CD4-positive, alpha-beta T cell treated with Interleukin-17A for 1 hour (primary cell): Measurements from ENCODE around the gene FAP.

Source experiments
- DNase-seq: peaks from one replicate; pipeline ENCODE4 v3.0.0-alpha.2; 2020

The FAP gene

DNA sequence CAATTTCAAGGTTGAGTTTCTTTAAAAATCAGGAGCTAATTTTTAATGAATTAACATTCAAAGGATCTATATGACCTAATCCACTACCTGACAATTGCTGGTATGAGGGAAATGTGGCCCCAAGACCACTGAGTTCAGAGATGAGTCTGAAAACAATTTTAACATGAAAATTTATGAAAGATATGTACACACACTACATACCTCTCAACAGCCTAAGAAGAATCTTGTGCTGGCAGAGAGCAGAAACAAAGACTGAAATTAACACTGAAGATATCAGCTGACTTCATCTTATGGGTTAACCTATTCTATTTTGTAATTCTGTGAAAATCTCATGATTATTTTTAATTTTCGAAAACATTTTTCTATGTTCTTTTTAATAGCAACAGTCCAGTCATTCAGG, 1.7 kb downstream of the FAP start:
- DNase-seq = no peak

- no peak for DNase-seq
Measured at GRCh38 chr2:162234620-162235462, 8.4 kb downstream of the FAP start.

DNA sequence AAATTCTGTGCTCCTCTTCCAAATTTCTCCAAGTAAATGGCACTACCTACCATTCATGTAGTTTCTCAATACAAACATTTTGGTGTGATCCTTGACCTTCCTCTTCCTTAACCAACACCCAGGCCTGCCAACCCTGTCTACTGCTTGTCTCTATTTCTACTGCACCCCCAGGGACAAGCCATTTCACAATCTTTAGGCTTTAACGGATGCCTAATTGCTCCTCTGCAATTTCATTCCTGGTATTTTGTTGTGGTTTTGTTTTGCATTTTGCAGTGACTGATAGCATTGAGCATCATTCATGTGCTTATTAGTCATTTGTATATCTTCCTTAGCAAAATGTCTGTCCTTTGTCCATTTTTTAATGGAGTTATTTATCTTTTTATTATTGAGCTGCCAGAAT, 10.0 kb downstream of the FAP start:
- DNase-seq = no peak

DNA sequence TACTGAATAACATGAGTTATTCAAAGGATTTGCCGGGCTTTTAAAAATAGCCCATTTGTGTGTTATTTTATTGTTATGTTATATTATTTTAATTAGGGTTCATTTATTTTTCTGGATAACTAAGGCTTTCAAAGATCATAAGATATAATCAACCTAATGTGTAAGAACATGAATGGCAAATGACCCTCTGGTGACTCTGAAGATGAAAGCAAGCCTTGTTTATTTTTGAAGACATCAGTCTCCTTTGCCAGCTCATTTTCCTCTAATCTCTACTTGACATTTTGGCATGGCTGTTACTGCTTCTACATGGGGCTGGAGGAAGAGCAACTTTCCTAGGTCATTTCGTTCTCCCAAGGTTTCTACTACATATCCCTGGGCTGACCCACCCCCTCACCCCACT, 10.6 kb downstream of the FAP start:
- DNase-seq = no peak

- no peak for DNase-seq
Measured at GRCh38 chr2:162232027-162232426, 11.2 kb downstream of the FAP start.

- DNase-seq = no peak
Measured at GRCh38 chr2:162230761-162231160, 12.5 kb downstream of the FAP start.

- DNase-seq = no peak
Measured at GRCh38 chr2:162226836-162227235, 16.4 kb downstream of the FAP start.

GRCh38 chr2:162221064-162221463, 22.2 kb downstream of the FAP start:
- DNase-seq = peak; percentile 56

DNA sequence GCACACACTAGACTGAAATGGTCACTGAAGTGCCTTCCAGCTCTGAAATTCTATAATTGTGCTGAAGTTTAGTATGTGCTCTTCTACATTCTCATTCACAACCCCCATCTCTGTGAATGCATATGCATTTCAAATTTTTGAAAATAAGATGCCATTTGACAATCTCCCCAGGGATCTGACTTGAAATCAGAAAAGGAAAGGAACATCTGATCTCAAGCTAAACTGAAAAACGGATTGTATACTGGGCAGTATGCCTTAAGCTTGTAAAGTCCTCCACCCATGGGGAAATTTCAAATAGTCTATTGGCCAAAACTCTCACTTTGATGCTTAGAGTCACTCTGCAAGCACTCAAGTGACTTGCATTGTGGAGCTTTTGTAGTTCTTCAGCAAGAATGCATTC, 22.9 kb downstream of the FAP start:
- no peak for DNase-seq

DNA sequence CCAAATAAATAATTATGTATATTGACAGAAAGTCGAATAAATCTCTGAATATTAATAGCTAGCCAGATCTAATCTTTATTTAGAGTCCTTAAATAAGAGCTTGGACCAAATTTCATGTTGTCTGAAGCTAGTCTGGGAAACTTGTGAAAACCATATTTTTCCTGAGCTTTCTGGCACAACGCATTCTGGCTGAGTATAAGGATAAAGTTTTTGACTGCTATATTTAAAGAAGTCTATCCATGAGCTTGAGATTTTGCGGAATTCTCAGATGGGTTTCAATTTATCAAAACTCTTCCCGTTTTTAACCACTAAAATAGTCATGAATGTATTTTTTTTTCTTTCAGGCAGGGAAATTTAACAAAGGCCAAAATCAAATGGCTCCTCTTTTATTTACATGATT, 23.8 kb downstream of the FAP start:
- no peak for DNase-seq

GRCh38 chr2:162217598-162217997, 25.6 kb downstream of the FAP start:
- DNase-seq = no peak

GRCh38 chr2:162215162-162215561, 28.1 kb downstream of the FAP start:
- DNase-seq = no peak

- no peak for DNase-seq
Measured at GRCh38 chr2:162212366-162212765, 30.9 kb downstream of the FAP start.

GRCh38 chr2:162211732-162212131, 31.5 kb downstream of the FAP start:
- DNase-seq = no peak

DNA sequence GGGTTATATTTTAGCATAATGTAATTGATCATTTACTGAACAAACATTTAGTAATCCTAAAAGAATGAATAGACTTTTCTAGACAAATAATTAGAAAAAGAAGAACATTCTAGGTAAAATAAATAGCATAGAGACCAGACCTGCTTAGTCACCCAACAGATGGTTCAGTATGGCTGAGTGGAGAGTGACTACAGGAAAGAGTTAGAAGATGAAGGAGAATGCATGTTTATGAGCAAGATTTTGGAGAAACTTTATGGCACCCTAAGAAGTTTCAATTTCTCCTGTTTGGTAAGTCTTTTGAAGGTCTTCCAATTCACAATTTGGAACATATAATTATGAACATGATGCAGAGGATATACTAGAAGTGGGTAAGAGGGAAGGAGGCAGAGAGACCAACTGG, 32.9 kb downstream of the FAP start:
- DNase-seq = no peak

DNA sequence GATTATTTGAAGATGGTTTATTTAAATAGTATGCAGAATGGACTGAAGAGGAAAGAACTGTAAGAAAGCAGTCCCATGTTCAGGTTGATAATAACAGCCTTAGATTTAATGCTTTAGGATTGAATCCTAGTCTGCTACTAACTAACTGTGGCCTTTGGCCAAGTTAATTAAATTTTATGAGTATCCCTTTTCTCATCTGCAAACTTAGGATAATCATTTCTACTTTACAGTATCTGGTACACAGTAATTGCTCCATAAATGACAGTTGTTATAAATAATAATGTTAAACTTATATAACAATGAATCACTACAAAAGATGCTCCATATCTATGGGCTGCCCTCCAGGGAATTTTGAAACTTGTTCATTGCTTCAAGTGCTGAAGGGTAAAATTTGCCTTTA, 41.0 kb downstream of the FAP start:
- no peak for DNase-seq

DNA sequence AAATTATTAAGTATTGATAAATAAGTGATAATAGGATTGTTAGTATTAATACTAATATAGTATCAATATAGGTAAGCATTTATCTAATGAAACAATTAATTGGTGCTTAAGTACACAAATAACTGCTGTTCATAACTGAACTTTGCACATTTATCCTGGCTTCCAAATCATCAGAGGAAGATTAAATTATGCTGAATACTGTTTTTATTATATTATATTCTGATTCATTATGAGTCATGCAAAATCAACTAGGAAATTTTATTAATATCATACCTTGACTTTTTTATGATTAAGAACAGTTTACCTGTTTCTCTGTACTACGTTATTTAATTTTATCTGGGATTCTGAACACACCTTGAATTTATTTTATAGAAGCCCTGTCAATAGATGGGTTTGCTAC, 42.6 kb downstream of the FAP start:
- DNase-seq = no peak

DNA sequence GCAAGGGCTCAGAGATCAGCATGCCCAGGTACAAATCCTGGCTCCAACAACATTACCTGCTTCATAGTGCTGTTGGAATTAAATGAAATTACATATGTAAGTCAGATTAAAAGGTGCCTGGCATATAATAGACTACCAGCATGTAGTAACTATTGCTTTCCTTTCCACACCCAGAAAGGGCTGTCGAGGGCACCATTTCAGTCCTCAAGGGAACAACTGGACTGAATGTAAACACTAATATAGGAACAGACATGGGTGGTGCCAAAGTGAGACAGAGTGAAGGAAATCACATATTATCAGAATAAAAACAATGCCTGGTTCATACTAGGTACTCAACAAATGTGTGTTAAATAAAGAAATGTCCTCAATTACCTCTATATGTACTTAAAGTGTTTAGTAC, 43.3 kb downstream of the FAP start:
- no peak for DNase-seq

- DNase-seq = no peak
Measured at GRCh38 chr2:162198239-162198638, 45.0 kb downstream of the FAP start.

GRCh38 chr2:162197069-162197825, 46.0 kb downstream of the FAP start:
- DNase-seq = no peak

- no peak for DNase-seq
Measured at GRCh38 chr2:162196638-162197037, 46.6 kb downstream of the FAP start.

DNA sequence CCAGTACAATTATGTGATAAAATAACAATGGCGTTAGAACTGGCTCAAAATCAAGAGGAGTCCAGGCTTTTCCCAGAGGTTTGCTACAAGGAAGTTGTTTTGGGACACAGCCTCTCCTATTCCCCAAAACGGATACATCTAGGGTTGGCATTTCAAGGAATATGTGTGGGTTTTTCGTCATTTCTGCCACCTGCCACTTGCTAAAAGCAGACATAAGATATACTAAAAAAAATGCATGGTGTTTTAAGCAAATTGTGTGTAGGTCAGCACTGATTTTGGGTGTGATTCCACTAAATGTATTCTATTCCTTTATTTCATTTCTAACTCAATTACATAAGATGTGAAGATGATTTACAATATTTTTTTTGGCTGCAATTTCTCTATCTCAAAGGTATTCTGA, 54.8 kb downstream of the FAP start:
- no peak for DNase-seq

DNA sequence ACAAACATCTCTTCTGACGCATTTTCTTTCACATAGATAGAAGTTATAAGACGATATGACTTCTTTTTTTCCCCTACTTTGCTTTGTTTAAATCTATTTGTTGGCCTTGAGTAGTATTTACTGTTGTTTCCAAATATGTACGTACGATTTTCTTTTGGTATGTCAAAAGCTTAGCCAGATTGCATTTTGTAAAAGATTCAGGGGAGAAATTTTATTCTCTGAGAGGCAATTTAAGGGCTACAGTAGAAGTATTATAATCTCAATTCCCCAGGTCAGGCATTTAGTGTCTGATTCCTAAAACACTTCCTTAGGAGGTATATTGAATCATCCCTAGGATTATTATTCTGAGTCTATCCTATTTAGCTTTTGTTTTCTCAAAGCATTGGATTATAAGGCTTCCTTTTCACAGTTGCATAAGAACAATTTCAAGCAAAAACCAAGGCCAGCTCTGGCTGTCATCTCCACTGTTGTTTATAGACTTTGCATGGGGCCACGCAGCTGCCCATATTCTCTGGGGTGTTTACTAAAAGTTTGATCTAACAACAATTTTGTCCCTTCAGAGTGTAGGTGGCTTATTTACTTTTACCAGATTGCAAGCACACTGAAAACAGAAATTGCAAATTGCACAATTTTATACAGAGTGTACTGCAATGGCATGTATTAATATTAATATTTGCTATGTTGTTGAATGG, 57.6 kb downstream of the FAP start:
- DNase-seq = no peak
